CD4-positive, alpha-beta T cell treated with Interferon alpha-2 for 1 hour (primary cell): ENCODE data around the gene STK11.
"Not testable (repeated sequence)": the region's sequence is repeated elsewhere in the genome, so short reads cannot be mapped to it uniquely, and the experiment has no call there.

Experiments used
- DNase-seq, 2 donors: peaks; one replicate each; pipeline ENCODE4 v3.0.0-alpha.2; 2020 to 2022

STK11 gene

GRCh38 chr19:1238369-1239303 is 33.1 kb downstream of the STK11 start:
- no peak for DNase-seq

GRCh38 chr19:1239420-1239795 is 33.8 kb downstream of the STK11 start:
- DNase-seq: no peak

GRCh38 chr19:1239796-1240737 is 34.5 kb downstream of the STK11 start:
- DNase-seq: peak; percentile 92 to 93

- DNase-seq: no peak
Measured at GRCh38 chr19:1240925-1241324, 35.3 kb downstream of the STK11 start.

GRCh38 chr19:1241417-1242095 is 36.0 kb downstream of the STK11 start, which contains the start of gene ATP5F1D:
ATP5F1D (plus strand) TSS chr19:1241751; CDS start chr19:1241851, 100 bp downstream.
- DNase-seq: peak; percentile 93 to 94

GRCh38 chr19:1243768-1244692 is 38.5 kb downstream of the STK11 start:
- peak; percentile 87 to 89 for DNase-seq

GRCh38 chr19:1244693-1245451 is 39.3 kb downstream of the STK11 start:
- peak in 1 of 2 donors; percentile 54 for DNase-seq

GRCh38 chr19:1245494-1246264 is 40.1 kb downstream of the STK11 start:
- DNase-seq: no peak

GRCh38 chr19:1246265-1247087 is 40.9 kb downstream of the STK11 start:
- DNase-seq: not testable (repeated sequence)

- no peak for DNase-seq
Measured at GRCh38 chr19:1247748-1248138, 42.2 kb downstream of the STK11 start.

GRCh38 chr19:1248139-1248785 is 42.7 kb downstream of the STK11 start, which contains the start of gene MIDN:
MIDN (plus strand) TSS chr19:1248583; CDS start chr19:1250297, 1,714 bp downstream.
- peak; percentile 75 to 82 for DNase-seq

GRCh38 chr19:1248786-1249297 is 43.3 kb downstream of the STK11 start:
- DNase-seq: peak; percentile 84 to 90

- DNase-seq: peak; percentile 95 to 96
Measured at GRCh38 chr19:1249298-1249989, 43.9 kb downstream of the STK11 start.

GRCh38 chr19:1249990-1250436 is 44.4 kb downstream of the STK11 start:
- no peak for DNase-seq

GRCh38 chr19:1250437-1251260 is 45.1 kb downstream of the STK11 start:
- peak; percentile 64 to 72 for DNase-seq
